Spleen (tissue), 11 donors: Measurements from ENCODE around the gene IFT80. TPM values are rescaled to one million over a fixed set of nuclear protein-coding genes. Genes with fewer than 3 reads are reported as not detected.

Experiments used
- DNase-seq: peaks from one replicate; pipeline ENCODE4 v3.0.0-alpha.2; 2020
- H3K27ac ChIP-seq, 8 donors: fragments of 200-600 bp; sonication (generic) in 7 of 8; 1 replicate in 4 of 8; 2 replicates in 4 of 8; pipeline versions ENCODE4 v1.5.0 to v1.8.0; 2016 to 2021; ENCODE audit warnings: inconsistent platforms in 4 of 8, mild to moderate bottlenecking in 4 of 8, moderate library complexity in 1 of 8
- H3K27me3 ChIP-seq, 7 donors: fragments of 200-600 bp; sonication (generic) in 6 of 7; replicated peaks in 1 of 7; 1 replicate in 4 of 7; 2 replicates in 3 of 7; pipeline versions ENCODE4 v1.5.0 to v1.8.0; 2016 to 2021; ENCODE audit warnings: inconsistent platforms in 3 of 7, mild to moderate bottlenecking in 1 of 7
- H3K36me3 ChIP-seq, 6 donors: fragments of 200-600 bp; sonication (generic) in 5 of 6; 1 replicate in 4 of 6; 2 replicates in 2 of 6; pipeline versions ENCODE4 v1.5.0 to v1.8.0; 2016 to 2021; ENCODE audit warnings: inconsistent platforms in 2 of 6
- H3K4me1 ChIP-seq, 6 donors: fragments of 200-600 bp; sonication (generic) in 5 of 6; 1 replicate in 3 of 6; 2 replicates in 3 of 6; pipeline versions ENCODE4 v1.5.0 to v1.8.0; 2016 to 2021; ENCODE audit warnings: inconsistent platforms in 3 of 6
- H3K4me3 ChIP-seq, 8 donors: fragments of 200-600 bp; sonication (generic) in 7 of 8; 1 replicate in 4 of 8; 2 replicates in 4 of 8; pipeline versions ENCODE4 v1.5.0 to v1.8.0; 2016 to 2021; ENCODE audit warnings: inconsistent platforms in 4 of 8, mild to moderate bottlenecking in 4 of 8, moderate library complexity in 2 of 8
- H3K9me3 ChIP-seq, 8 donors: fragments of 200-600 bp; sonication (generic) in 7 of 8; 1 replicate in 4 of 8; 2 replicates in 4 of 8; pipeline versions ENCODE4 v1.5.0 to v1.8.0; 2016 to 2021; ENCODE audit warnings: inconsistent platforms in 4 of 8
- CTCF ChIP-seq, 11 experiments: fragments of 200-600 bp in 7 of 11; fragments of 450-650 bp in 4 of 11; sonication (generic) in 4 of 11; IDR thresholded peaks in 8 of 11; conservative IDR thresholded peaks in 3 of 11; 1 replicate in 7 of 11; 2 replicates in 4 of 11; pipeline versions ENCODE4 v1.4.0 to v1.8.0; 2016 to 2021; ENCODE audit warnings: antibody characterized with exemption in 11 of 11, inconsistent platforms in 4 of 11, mild to moderate bottlenecking in 1 of 11
- POLR2A ChIP-seq, 3 donors: fragments of 450-650 bp; IDR thresholded peaks; one replicate each; pipeline ENCODE4 v1.5.1; 2017; ENCODE audit warnings: antibody characterized with exemption in 3 of 3, mild to moderate bottlenecking in 1 of 3
- POLR2AphosphoS5 ChIP-seq, 3 donors: sonication (generic); formaldehyde crosslinking; IDR thresholded peaks; one replicate each; pipeline ENCODE4 v1.5.1; 2017; ENCODE audit warnings: antibody characterized with exemption in 3 of 3
- WGBS, 5 donors: extraction: QIAGEN DNeasy Blood & Tissue Kit in 3 of 5; methylation state at CpG; one replicate each; pipeline versions ENCODE4 v1.1.5 to v1.1.7; 2013 to 2018; 5-methylcytosine and 5-hydroxymethylcytosine counted together
- intact Hi-C: fragments of 100-400 bp; cut with DNase I; formaldehyde crosslinking; loops from one replicate; pipeline ENCODE4 v1.15.0; 2023; ENCODE audit warnings: low total_unique reads
- polyA plus RNA-seq, 3 donors: library from polyadenylated mRNA; stranded (reverse); fragments of 200-250 nt; gene quantifications; one replicate each; pipeline ENCODE4 v1.2.1, GENCODE V29; 2013
- total RNA-seq, 7 donors: library from RNA; depleted of rRNA in 3 of 7; stranded (reverse); fragments of >200 nt in 3 of 7; fragmentation: NEBNext Ultra II Directional in 4 of 7; extraction: Animal tissue kit (Norgen Biotek cat#: 25700) in 4 of 7; gene quantifications; one replicate each; pipeline versions ENCODE4 v1.1.0 to v1.2.1, GENCODE V29; 2016 to 2021
- donor health status: healthy with polysubstance abuse.
- donor health status: DM: no; HTN: no; CAD: no; lungs with moderate emphysema.
- donor health status: DM: no; HTN: no; CAD: no.
- donor health status: Bipolar disorder and iron deficiency.
- donor health status: healthy.
- donor health status: DM: no; HTN: no; CAD: no.
- donor health status: DM: yes; HTN: yes; CAD: no.

The IFT80 gene
- total and polyA plus RNA-seq, 10 donors: 15.3 to 44.0 (median 21.5) TPM

GRCh38 chr3:160227419-160227818 is 171.6 kb downstream of the IFT80 start:
- H3K27ac ChIP-seq: no peak overlapping the region
- H3K36me3 ChIP-seq: no peaks in the 10 kb centered on the region
- TF ChIP-seq CTCF (IDR thresholded peaks at IDR 0.05 in 8 of 11, conservative IDR thresholded peaks at IDR 0.05 in 3 of 11) (no peak), POLR2A (IDR thresholded peaks at IDR 0.05) (no peak)
- 25 to 49% (median 32%) methylated on average over 3 of the region's 3 CpGs for WGBS, 5 donors
- no peak for DNase-seq
- no peak overlapping the region for H3K4me3 ChIP-seq
- intact Hi-C loops: no loop called here
- H3K9me3 ChIP-seq: no peaks in the 10 kb centered on the region
- peaks cover 13 to 37% (median 27%) of the 10 kb centered on the region in 6 donors for H3K4me1 ChIP-seq
- H3K27me3 ChIP-seq: peaks cover 4 to 80% (median 39%) of the 10 kb centered on the region in 7 donors

GRCh38 chr3:160226026-160226907 is 172.8 kb downstream of the IFT80 start:
- H3K9me3 ChIP-seq: no peaks in the 10 kb centered on the region
- peak overlapping the region; percentile 44 to 83 (median 53) for H3K4me3 ChIP-seq
- H3K36me3 ChIP-seq: no peaks in the 10 kb centered on the region
- peaks cover 13 to 37% (median 27%) of the 10 kb centered on the region in 6 donors for H3K4me1 ChIP-seq
- intact Hi-C loops: no loop called here
- peak overlapping the region in 2 of 8 donors; percentile 27 to 62 for H3K27ac ChIP-seq
- DNase-seq: no peak
- TF ChIP-seq CTCF (IDR thresholded peaks at IDR 0.05 in 8 of 11, conservative IDR thresholded peaks at IDR 0.05 in 3 of 11) (no peak), POLR2AphosphoS5 (IDR thresholded peaks at IDR 0.05) (peak in 2 of 3 donors; percentile 5 to 10), POLR2A (IDR thresholded peaks at IDR 0.05) (no peak)
- 2 to 4% (median 3%) methylated on average over 32 to 87 of the region's 87 CpGs for WGBS, 5 donors
- H3K27me3 ChIP-seq: peaks cover 4 to 78% (median 39%) of the 10 kb centered on the region in 7 donors

GRCh38 chr3:160225176-160226025 is 173.6 kb downstream of the IFT80 start, which contains the start of gene C3orf80:
Gene C3orf80, plus strand, starts transcription at chr3:160225422. Its CDS starts 214 bp downstream, at chr3:160225636.
- no peaks in the 10 kb centered on the region for H3K36me3 ChIP-seq
- intact Hi-C loops: no loop called here
- H3K27me3 ChIP-seq: peaks cover 4 to 73% (median 35%) of the 10 kb centered on the region in 7 donors
- H3K27ac ChIP-seq: peak within 1 kb of the TSS in 5 of 8 donors; percentile 27 to 62 (median 53)
- TF ChIP-seq POLR2A (IDR thresholded peaks at IDR 0.05) (no peak), CTCF (IDR thresholded peaks at IDR 0.05 in 8 of 11, conservative IDR thresholded peaks at IDR 0.05 in 3 of 11) (peak in 2 of 11 experiments; percentile 18 to 31), POLR2AphosphoS5 (IDR thresholded peaks at IDR 0.05) (peak in 1 of 3 donors; percentile 22)
- DNase-seq: peak; percentile 80
- peak within 1 kb of the TSS; percentile 44 to 83 (median 53) for H3K4me3 ChIP-seq
- H3K4me1 ChIP-seq: peaks cover 13 to 37% (median 27%) of the 10 kb centered on the region in 6 donors
- H3K9me3 ChIP-seq: no peaks in the 10 kb centered on the region
- WGBS, 5 donors: 0 to 2% (median 1%) methylated on average over 41 to 104 of the region's 104 CpGs
